Hepatocyte (in vitro differentiated cells): Measurements from ENCODE around the gene VPS26C. TPM values are rescaled to one million over a fixed set of nuclear protein-coding genes. Genes with fewer than 3 reads are reported as not detected.

Source experiments
- DNase-seq: peaks from one replicate; pipeline ENCODE4 v3.0.0-alpha.2; 2016; ENCODE audit warnings: low spot score
- H2AFZ ChIP-seq: fragments of 200-600 bp; sonication (generic); 2 replicates; pipeline ENCODE4 v1.6.0; 2016; ENCODE audit warnings: antibody characterized with exemption, mild to moderate bottlenecking
- H3K27ac ChIP-seq: fragments of 200-600 bp; sonication (generic); 2 replicates; pipeline ENCODE4 v1.5.1; 2016; ENCODE audit warnings: mild to moderate bottlenecking
- H3K27me3 ChIP-seq: fragments of 200-600 bp; sonication (generic); 2 replicates; pipeline ENCODE4 v1.6.1; 2016
- H3K36me3 ChIP-seq: fragments of 200-600 bp; sonication (generic); replicated peaks from 2 replicates; pipeline ENCODE4 v1.5.1; 2016; ENCODE audit warnings: low read depth; ENCODE audit not compliant: insufficient read depth
- H3K4me1 ChIP-seq: fragments of 200-600 bp; sonication (generic); 2 replicates; pipeline ENCODE4 v1.5.1; 2016; ENCODE audit warnings: mild to moderate bottlenecking, moderate library complexity; ENCODE audit not compliant: insufficient read depth
- H3K4me2 ChIP-seq: fragments of 200-600 bp; sonication (generic); 2 replicates; pipeline ENCODE4 v1.6.0; 2016
- H3K4me3 ChIP-seq: fragments of 200-600 bp; sonication (generic); 2 replicates; pipeline ENCODE4 v1.5.1; 2016; ENCODE audit warnings: mild to moderate bottlenecking
- H3K79me2 ChIP-seq: fragments of 200-600 bp; sonication (generic); 2 replicates; pipeline ENCODE4 v1.6.0; 2017; ENCODE audit warnings: mild to moderate bottlenecking
- H3K9me2 ChIP-seq: fragments of 200-600 bp; sonication (generic); replicated peaks from 2 replicates; pipeline ENCODE4 v1.6.0; 2017; ENCODE audit warnings: mild to moderate bottlenecking; ENCODE audit not compliant: insufficient read depth
- H3K9me3 ChIP-seq: fragments of 200-600 bp; sonication (generic); 2 replicates; pipeline ENCODE4 v1.5.1; 2016; ENCODE audit warnings: low read depth, mild to moderate bottlenecking
- H4K20me1 ChIP-seq: fragments of 200-600 bp; sonication (generic); 2 replicates; pipeline ENCODE4 v1.6.0; 2016; ENCODE audit warnings: mild to moderate bottlenecking; ENCODE audit not compliant: insufficient read depth, poor library complexity, severe bottlenecking
- CTCF ChIP-seq: fragments of 200-600 bp; sonication (generic); IDR thresholded peaks from 2 replicates; pipeline ENCODE4 v1.5.1; 2016; ENCODE audit warnings: antibody characterized with exemption, mild to moderate bottlenecking; ENCODE audit not compliant: poor library complexity
- EZH2 ChIP-seq: fragments of 200-600 bp; sonication (generic); IDR thresholded peaks from 2 replicates; pipeline ENCODE4 v1.6.1; 2016; ENCODE audit warnings: antibody characterized with exemption, mild to moderate bottlenecking, borderline replicate concordance
- EZH2phosphoT487 ChIP-seq: fragments of 200-600 bp; sonication (generic); IDR thresholded peaks from one replicate; pipeline ENCODE4 v1.6.1; 2018; ENCODE audit warnings: antibody characterized with exemption, mild to moderate bottlenecking, low read depth, moderate library complexity; ENCODE audit not compliant: unreplicated experiment, severe bottlenecking
- whole genome bisulfite sequencing: methylation state at CpG from one replicate; pipeline ENCODE4 v1.1.6; 2016; ENCODE audit warnings: low lambda C conversion rate; ENCODE audit errors: missing lambda C conversion rate; 5-methylcytosine and 5-hydroxymethylcytosine counted together
- polyA plus RNA-seq: library from polyadenylated mRNA; unstranded; fragments of >200 nt; fragmentation: Nextera tagmentation; extraction: Ambion mirVana; gene quantifications from 2 replicates; pipeline ENCODE4 v1.2.1, GENCODE V29; 2016
- total RNA-seq: library from RNA; depleted of rRNA; stranded (reverse); fragments of >200 nt; gene quantifications from 2 replicates; pipeline ENCODE4 v1.2.3, GENCODE V29; 2014

The VPS26C gene
- total and polyA plus RNA-seq, 2 experiments from 2014 or later = 43.7 to 74.5 TPM

- H3K9me2 ChIP-seq = no peaks in the 10 kb centered on the region
- H3K4me2 ChIP-seq = no peak overlapping the region
- peaks cover 6% of the 10 kb centered on the region for H3K79me2 ChIP-seq
- 96% methylated on average over 6 of the region's 6 CpGs for WGBS
- no peaks in the 10 kb centered on the region for H3K36me3 ChIP-seq
- no peak for TF ChIP-seq CTCF
- no peak for TF ChIP-seq EZH2
- TF ChIP-seq EZH2phosphoT487 = no peak
- no peak overlapping the region for H2AFZ ChIP-seq
- no peaks in the 10 kb centered on the region for H4K20me1 ChIP-seq
- H3K27ac ChIP-seq = no peak overlapping the region
- no peak for DNase-seq
- H3K27me3 ChIP-seq = no peaks in the 10 kb centered on the region
- H3K9me3 ChIP-seq = no peaks in the 10 kb centered on the region
- H3K4me1 ChIP-seq = no peaks in the 10 kb centered on the region
- no peak overlapping the region for H3K4me3 ChIP-seq
Observed at GRCh38 chr21:37193676-37194075, 73.5 kb downstream of the VPS26C start.

DNA sequence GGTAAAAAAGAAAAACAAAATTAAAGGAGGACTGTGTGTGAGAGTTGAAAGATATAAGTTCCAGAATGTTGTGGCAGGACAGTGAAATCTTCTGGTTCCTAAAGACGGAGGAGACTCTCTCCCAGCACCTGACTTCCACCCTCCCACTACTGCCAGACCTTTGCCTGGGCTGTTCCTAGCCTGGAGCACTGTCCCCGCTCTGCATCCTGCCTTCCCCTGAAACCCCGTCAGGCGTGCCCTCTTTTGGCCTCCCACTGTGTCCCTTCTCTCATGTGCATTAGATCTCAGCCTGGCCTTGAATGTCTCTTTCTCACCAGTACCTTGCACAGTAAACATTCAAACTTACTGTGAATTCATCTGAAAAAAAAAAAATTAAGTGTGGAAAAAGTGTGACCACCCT is 74.1 kb downstream of the VPS26C start:
- Histone ChIP-seq H3K9me3 (no peaks in the 10 kb centered on the region), H3K36me3 (no peaks in the 10 kb centered on the region), H3K4me1 (no peaks in the 10 kb centered on the region), H2AFZ (no peak overlapping the region), H3K27me3 (no peaks in the 10 kb centered on the region), H3K4me2 (no peak overlapping the region), H3K4me3 (no peak overlapping the region), H3K79me2 (peaks cover 6% of the 10 kb centered on the region), H3K27ac (no peak overlapping the region), H4K20me1 (no peaks in the 10 kb centered on the region), H3K9me2 (no peaks in the 10 kb centered on the region)
- WGBS = 68% methylated on average over 4 of the region's 4 CpGs
- TF ChIP-seq EZH2phosphoT487 = no peak
- TF ChIP-seq EZH2 = no peak
- TF ChIP-seq CTCF = no peak
- no peak for DNase-seq

DNA sequence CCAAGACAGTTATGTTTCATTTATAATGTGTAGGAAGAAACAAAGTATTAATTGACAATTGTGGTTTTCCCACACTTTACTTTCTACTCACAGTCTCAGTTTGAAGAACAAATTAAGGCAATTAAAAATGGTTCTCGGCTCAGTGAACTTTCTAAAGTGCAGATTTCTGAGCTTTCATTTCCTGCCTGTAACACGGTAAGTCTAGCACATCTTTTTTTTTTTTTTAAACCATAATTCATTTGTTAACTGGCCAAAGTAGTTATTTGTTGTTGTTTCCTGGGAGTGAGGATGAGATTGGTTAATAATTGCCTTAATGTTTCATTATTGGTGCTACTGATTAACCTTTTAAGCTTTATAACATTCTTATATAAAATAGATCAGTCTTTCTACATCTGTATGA is 75.1 kb downstream of the VPS26C start:
- Histone ChIP-seq H4K20me1 (no peaks in the 10 kb centered on the region), H2AFZ (no peak overlapping the region), H3K36me3 (no peaks in the 10 kb centered on the region)

More for the DNA sequence above, 75.1 kb downstream of the VPS26C start:
- Histone ChIP-seq H3K27ac (no peak overlapping the region), H3K4me2 (no peak overlapping the region), H3K79me2 (peaks cover 6% of the 10 kb centered on the region), H3K27me3 (no peaks in the 10 kb centered on the region), H3K4me3 (no peak overlapping the region), H3K4me1 (no peaks in the 10 kb centered on the region), H3K9me3 (no peaks in the 10 kb centered on the region), H3K9me2 (no peaks in the 10 kb centered on the region)
- TF ChIP-seq CTCF (no peak), EZH2phosphoT487 (no peak), EZH2 (no peak)
- no peak for DNase-seq
- WGBS = 84% methylated on average over 2 of the region's 2 CpGs
